Right atrium auricular region (tissue), 2 donors: Measurements from ENCODE around the gene RANBP1. TPM values are rescaled to one million over a fixed set of nuclear protein-coding genes. Genes with fewer than 3 reads are reported as not detected.

Experiments used
- DNase-seq: peaks from one replicate; pipeline ENCODE4 v3.0.0-alpha.2; 2019; ENCODE audit warnings: low spot score
- H3K27ac ChIP-seq, 2 donors: fragments of 200-600 bp; sonication (generic); 1 replicate in 1 of 2; 2 replicates in 1 of 2; pipeline ENCODE4 v1.5.1; 2016 to 2019
- H3K27me3 ChIP-seq, 2 donors: fragments of 200-600 bp; sonication (generic); one replicate each; pipeline versions ENCODE4 v1.5.1 to v1.6.0; 2017 to 2019
- H3K36me3 ChIP-seq: fragments of 200-600 bp; sonication (generic); one replicate; pipeline ENCODE4 v1.5.1; 2016
- H3K4me1 ChIP-seq, 2 donors: fragments of 200-600 bp; sonication (generic); one replicate each; pipeline versions ENCODE4 v1.5.1 to v1.6.0; 2017 to 2019
- H3K4me3 ChIP-seq, 2 donors: fragments of 200-600 bp; sonication (generic); 1 replicate in 1 of 2; 2 replicates in 1 of 2; pipeline ENCODE4 v1.5.1; 2017 to 2019; ENCODE audit warnings: mild to moderate bottlenecking in 1 of 2, moderate library complexity in 1 of 2
- H3K9me3 ChIP-seq, 2 donors: fragments of 200-600 bp; sonication (generic); one replicate each; pipeline ENCODE4 v1.5.1; 2019
- total RNA-seq, 2 donors: library from RNA; depleted of rRNA; stranded (reverse); fragments of >200 nt; gene quantifications; one replicate each; pipeline ENCODE4 v1.1.0, GENCODE V29; 2016
- TF ChIP-seq, protein P1 (sequence below), 2 donors: fragments of 200-600 bp; sonication (generic); IDR thresholded peaks; one replicate each; pipeline ENCODE4 v1.5.1; 2019; ENCODE audit warnings: antibody characterized with exemption in 2 of 2

RANBP1 gene
- total RNA-seq, 2 donors from 2014 or later: 63.6 to 96.5 TPM

DNA sequence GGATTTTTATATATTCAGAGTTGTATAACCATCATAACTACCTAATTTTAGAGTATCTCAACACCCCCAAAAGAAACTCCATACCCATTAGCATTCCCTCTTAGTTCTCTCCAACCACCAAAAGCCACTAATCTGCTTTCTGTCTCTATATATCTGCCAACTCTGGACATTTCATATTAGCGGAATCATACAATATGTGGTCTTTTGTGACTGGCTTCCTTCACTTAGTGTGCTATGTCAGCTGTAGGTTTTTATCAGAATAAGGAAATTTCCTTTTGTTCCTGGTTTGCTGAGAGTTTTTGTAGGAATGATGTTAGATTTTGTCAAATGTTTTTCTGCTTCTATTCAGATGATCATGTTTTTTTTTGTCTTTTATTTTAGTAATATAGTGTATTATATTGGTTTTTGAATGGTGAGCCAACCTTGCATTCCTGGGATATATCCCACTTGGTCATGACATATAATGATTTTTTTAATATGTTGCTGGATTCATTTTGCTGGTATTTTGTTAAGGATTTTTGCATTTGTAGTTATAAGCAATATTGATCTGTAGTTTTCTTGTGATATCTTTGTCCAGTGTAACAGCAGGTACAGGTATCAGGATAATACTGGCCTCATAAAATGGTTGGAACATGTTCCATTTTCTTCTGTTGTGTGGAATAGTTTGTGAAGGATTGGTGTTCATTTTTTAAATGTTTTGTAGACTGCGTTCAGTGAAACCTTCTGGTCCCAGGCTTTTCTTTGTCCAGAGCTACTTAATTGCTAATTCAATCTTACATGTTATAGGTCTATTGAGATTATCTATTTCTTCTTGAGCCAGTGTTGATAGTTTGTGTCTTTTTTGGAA is 19.1 kb upstream of the RANBP1 start:
- Histone ChIP-seq H3K4me3 (no peak overlapping the region), H3K4me1 (no peaks in the 10 kb centered on the region), H3K36me3 (peaks cover 94% of the 10 kb centered on the region), H3K27ac (no peak overlapping the region), H3K9me3 (peaks cover 0 to 7% of the 10 kb centered on the region in 2 donors), H3K27me3 (no peaks in the 10 kb centered on the region)
- TF ChIP-seq, protein P1, sequence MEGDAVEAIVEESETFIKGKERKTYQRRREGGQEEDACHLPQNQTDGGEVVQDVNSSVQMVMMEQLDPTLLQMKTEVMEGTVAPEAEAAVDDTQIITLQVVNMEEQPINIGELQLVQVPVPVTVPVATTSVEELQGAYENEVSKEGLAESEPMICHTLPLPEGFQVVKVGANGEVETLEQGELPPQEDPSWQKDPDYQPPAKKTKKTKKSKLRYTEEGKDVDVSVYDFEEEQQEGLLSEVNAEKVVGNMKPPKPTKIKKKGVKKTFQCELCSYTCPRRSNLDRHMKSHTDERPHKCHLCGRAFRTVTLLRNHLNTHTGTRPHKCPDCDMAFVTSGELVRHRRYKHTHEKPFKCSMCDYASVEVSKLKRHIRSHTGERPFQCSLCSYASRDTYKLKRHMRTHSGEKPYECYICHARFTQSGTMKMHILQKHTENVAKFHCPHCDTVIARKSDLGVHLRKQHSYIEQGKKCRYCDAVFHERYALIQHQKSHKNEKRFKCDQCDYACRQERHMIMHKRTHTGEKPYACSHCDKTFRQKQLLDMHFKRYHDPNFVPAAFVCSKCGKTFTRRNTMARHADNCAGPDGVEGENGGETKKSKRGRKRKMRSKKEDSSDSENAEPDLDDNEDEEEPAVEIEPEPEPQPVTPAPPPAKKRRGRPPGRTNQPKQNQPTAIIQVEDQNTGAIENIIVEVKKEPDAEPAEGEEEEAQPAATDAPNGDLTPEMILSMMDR (IDR thresholded peaks at IDR 0.05): no peak
- no peak for DNase-seq

DNA sequence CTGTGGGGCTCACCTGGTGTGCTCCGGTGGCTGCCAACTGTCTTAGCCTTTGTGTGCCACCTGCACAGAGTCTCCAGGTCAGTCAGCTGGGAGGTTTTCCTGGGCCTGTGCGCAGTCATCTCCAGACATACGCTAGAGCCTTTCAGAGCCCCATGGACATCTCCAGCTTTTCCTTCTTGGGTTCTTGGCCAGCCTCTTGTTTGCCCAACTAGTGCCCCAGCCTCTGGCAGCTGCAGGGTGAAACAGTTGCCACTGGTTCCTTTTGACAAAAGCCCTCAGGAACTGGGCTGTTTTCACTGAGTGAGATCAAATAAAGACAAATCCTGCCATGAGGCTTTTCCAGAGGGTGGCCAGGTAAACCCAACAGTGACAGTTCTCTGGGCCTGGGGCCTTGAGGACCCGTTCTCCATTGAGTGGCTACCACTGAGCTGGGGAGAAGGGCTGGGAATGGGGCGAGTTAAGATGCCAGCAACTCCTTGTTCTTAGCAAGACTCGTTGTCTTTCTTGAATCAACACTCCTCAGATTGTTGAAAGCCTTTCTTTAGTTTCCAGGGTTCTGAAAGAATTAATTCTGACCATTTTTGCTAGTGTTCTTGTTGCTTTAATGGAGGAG is 16.7 kb upstream of the RANBP1 start:
- H3K36me3 ChIP-seq: peaks cover 78% of the 10 kb centered on the region
- DNase-seq: no peak
- no peak overlapping the region for H3K27ac ChIP-seq

GRCh38 chr22:20101638-20102037 is 14.3 kb upstream of the RANBP1 start:
- Histone ChIP-seq H3K4me1 (no peaks in the 10 kb centered on the region), H3K4me3 (no peak overlapping the region), H3K9me3 (peaks cover 0 to 4% of the 10 kb centered on the region in 2 donors), H3K36me3 (peaks cover 76% of the 10 kb centered on the region), H3K27ac (no peak overlapping the region), H3K27me3 (no peaks in the 10 kb centered on the region)
- TF ChIP-seq, protein P1 (IDR thresholded peaks at IDR 0.05): no peak
- DNase-seq: no peak

More for the DNA sequence above, 16.7 kb upstream of the RANBP1 start:
- H3K27me3 ChIP-seq: no peaks in the 10 kb centered on the region
- TF ChIP-seq, protein P1 (IDR thresholded peaks at IDR 0.05): no peak
- no peaks in the 10 kb centered on the region for H3K4me1 ChIP-seq
- no peak overlapping the region for H3K4me3 ChIP-seq
- peaks cover 0 to 7% of the 10 kb centered on the region in 2 donors for H3K9me3 ChIP-seq

DNA sequence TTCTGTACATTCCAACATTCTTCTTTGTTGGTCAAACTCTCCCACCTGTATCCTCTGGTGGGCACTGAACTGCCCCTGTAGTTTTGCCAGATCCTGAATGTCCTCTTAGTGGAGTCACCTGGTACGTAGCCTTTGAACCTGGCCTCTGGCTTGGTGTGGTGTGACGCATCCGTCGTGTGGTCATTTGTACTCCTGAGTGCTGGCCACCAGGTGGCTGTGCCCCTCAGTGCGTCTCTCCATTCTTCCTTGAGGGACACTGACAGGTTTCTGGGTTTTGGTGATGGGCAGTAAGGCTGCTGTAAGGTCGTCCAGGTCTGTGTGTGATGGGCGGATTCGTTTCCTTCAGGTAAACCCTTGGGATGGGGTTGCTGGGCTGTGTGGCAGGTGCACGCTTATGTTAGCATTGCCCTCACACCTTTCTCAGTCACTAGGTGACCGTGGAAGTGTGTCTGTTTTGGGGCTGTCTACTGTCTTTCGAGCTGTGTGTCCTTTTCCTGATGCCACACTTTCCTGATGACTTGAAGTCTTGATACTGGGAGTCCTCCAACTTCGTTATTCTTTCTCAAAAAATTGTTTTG is 13.6 kb upstream of the RANBP1 start:
- TF ChIP-seq, protein P1 (IDR thresholded peaks at IDR 0.05): no peak
- no peak for DNase-seq
- Histone ChIP-seq H3K4me1 (no peaks in the 10 kb centered on the region), H3K9me3 (no peaks in the 10 kb centered on the region), H3K27me3 (no peaks in the 10 kb centered on the region), H3K27ac (no peak overlapping the region), H3K4me3 (no peak overlapping the region), H3K36me3 (peaks cover 76% of the 10 kb centered on the region)

DNA sequence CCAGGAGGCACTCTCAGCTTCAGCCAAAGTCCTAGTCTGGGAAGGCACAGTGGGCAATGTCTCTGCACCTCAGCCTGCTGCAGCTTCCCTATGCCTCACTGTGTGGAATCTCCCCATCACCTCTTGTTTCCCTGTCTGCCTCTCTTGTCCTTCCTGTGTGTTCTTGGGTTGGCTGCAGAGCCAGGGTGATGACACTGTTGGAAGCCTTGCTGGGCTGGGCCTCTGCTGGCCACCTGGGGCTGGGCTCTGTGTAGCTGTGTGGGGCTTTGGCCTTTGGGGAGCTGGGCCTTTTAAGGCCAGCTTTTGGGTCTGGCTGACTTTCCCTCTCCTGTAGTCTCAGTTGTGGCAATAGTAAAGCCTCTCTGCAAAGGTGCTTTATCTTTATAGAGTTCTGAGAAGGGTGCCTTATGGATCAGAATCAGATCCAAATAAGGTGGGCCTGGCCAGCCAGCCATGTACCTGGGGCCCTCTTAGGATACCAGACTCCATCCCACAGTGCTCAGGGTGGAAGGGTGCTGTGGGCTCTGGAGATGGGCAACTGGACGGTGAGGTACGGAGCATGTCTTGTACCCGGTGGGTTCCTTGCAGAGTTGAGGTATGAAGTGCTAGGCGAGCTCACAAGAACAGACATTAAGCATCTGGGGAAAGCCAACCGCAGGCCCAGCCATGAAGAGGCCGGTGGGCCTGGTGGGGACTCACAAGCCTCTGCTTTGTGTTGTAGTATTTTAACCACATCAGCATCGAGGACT is 10.3 kb upstream of the RANBP1 start:
- TF ChIP-seq, protein P1 (IDR thresholded peaks at IDR 0.05): no peak
- H3K4me1 ChIP-seq: no peaks in the 10 kb centered on the region
- H3K9me3 ChIP-seq: no peaks in the 10 kb centered on the region
- DNase-seq: no peak
- H3K4me3 ChIP-seq: no peak overlapping the region
- peaks cover 77% of the 10 kb centered on the region for H3K36me3 ChIP-seq
- no peak overlapping the region for H3K27ac ChIP-seq
- no peaks in the 10 kb centered on the region for H3K27me3 ChIP-seq
